HL-60 (cell line): Measurements from ENCODE around the gene PDCD2L.

ENCODE experiments used
- DNase-seq, 2 experiments: peaks; one replicate each; pipeline ENCODE4 v3.0.0-alpha.2; 2010 to 2020; ENCODE audit warnings: low read depth in 1 of 2, low spot score in 1 of 2
- H3K27ac ChIP-seq: fragments of 250-450 bp; sonication (Bioruptor Pico); replicated peaks from 2 replicates; pipeline ENCODE4 v1.5.1; 2020; ENCODE audit warnings: mild to moderate bottlenecking, moderate library complexity
- H3K27me3 ChIP-seq: fragments of 250-450 bp; sonication (Bioruptor Pico); 2 replicates; pipeline ENCODE4 v1.5.1; 2021; ENCODE audit warnings: mild to moderate bottlenecking, moderate library complexity; ENCODE audit not compliant: insufficient read depth, poor library complexity, severe bottlenecking
- H3K4me3 ChIP-seq: replicated peaks from 2 replicates; pipeline ENCODE4 v1.5.1; 2011; ENCODE audit warnings: mild to moderate bottlenecking, control low read depth, low read length; ENCODE audit not compliant: insufficient read depth
- CTCF ChIP-seq: IDR thresholded peaks from one replicate; pipeline ENCODE4 v1.5.1; 2011; ENCODE audit warnings: low read length, control low read depth, inconsistent platforms; ENCODE audit not compliant: insufficient read depth
- GABPA ChIP-seq: IDR thresholded peaks from 2 replicates; pipeline ENCODE4 v1.6.1; 2012; ENCODE audit warnings: low read depth
- POLR2AphosphoS5 ChIP-seq: IDR thresholded peaks from 2 replicates; pipeline ENCODE4 v1.6.1; 2012; ENCODE audit warnings: low read depth
- REST ChIP-seq: IDR thresholded peaks from 2 replicates; pipeline ENCODE4 v1.6.1; 2012; ENCODE audit warnings: low read depth; ENCODE audit not compliant: insufficient replicate concordance
- SPI1 ChIP-seq: IDR thresholded peaks from 2 replicates; pipeline ENCODE4 v1.6.1; 2012; ENCODE audit warnings: low read depth, mild to moderate bottlenecking, borderline replicate concordance

The PDCD2L gene

GRCh38 chr19:34360354-34360909 lies 43.8 kb upstream of the PDCD2L start:
- no peak for TF ChIP-seq REST
- no peak for TF ChIP-seq POLR2AphosphoS5
- no peak for TF ChIP-seq SPI1
- no peak for TF ChIP-seq CTCF
- TF ChIP-seq GABPA, result no peak
- no peak overlapping the region for H3K4me3 ChIP-seq
- H3K27ac ChIP-seq, result no peak overlapping the region
- H3K27me3 ChIP-seq, result no peaks in the 10 kb centered on the region
- DNase-seq, result no peak

GRCh38 chr19:34362679-34363069 lies 41.5 kb upstream of the PDCD2L start:
- TF ChIP-seq GABPA, result no peak
- TF ChIP-seq CTCF, result no peak
- TF ChIP-seq POLR2AphosphoS5, result no peak
- no peak for TF ChIP-seq SPI1
- TF ChIP-seq REST, result no peak
- H3K27ac ChIP-seq, result no peak overlapping the region

GRCh38 chr19:34363094-34363493 lies 41.1 kb upstream of the PDCD2L start:
- H3K27me3 ChIP-seq, result no peaks in the 10 kb centered on the region
- no peak overlapping the region for H3K4me3 ChIP-seq
- DNase-seq, result no peak
- TF ChIP-seq CTCF (no peak), POLR2AphosphoS5 (no peak), REST (no peak), SPI1 (no peak), GABPA (no peak)
- H3K27ac ChIP-seq, result no peak overlapping the region

More at GRCh38 chr19:34362679-34363069, 41.5 kb upstream of the PDCD2L start:
- H3K4me3 ChIP-seq, result no peak overlapping the region
- H3K27me3 ChIP-seq, result no peaks in the 10 kb centered on the region
- no peak for DNase-seq
